Subcutaneous adipose tissue (tissue), 4 donors: ENCODE results near the gene MUC5B. TPM values are rescaled to one million over a fixed set of nuclear protein-coding genes. Genes with fewer than 3 reads are reported as not detected.

Experiments
- total RNA-seq, 4 donors: library from RNA; depleted of rRNA; stranded (reverse); fragments of >200 nt; gene quantifications; one replicate each; pipeline ENCODE4 v1.1.0, GENCODE V29; 2016
- TF ChIP-seq, protein P1 (sequence below): fragments of 450-650 bp; IDR thresholded peaks from one replicate; pipeline ENCODE4 v1.5.1; 2016; ENCODE audit warnings: low read depth, mild to moderate bottlenecking, control low read depth, antibody characterized with exemption, moderate library complexity

Gene MUC5B
- total RNA-seq, 4 donors from 2014 or later = not detected

- TF ChIP-seq, protein P1, sequence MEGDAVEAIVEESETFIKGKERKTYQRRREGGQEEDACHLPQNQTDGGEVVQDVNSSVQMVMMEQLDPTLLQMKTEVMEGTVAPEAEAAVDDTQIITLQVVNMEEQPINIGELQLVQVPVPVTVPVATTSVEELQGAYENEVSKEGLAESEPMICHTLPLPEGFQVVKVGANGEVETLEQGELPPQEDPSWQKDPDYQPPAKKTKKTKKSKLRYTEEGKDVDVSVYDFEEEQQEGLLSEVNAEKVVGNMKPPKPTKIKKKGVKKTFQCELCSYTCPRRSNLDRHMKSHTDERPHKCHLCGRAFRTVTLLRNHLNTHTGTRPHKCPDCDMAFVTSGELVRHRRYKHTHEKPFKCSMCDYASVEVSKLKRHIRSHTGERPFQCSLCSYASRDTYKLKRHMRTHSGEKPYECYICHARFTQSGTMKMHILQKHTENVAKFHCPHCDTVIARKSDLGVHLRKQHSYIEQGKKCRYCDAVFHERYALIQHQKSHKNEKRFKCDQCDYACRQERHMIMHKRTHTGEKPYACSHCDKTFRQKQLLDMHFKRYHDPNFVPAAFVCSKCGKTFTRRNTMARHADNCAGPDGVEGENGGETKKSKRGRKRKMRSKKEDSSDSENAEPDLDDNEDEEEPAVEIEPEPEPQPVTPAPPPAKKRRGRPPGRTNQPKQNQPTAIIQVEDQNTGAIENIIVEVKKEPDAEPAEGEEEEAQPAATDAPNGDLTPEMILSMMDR = no peak
Measured at GRCh38 chr11:1178201-1178885, 44.5 kb upstream of the MUC5B start.

GRCh38 chr11:1178906-1179305 is 44.0 kb upstream of the MUC5B start:
- TF ChIP-seq, protein P1 = no peak

DNA sequence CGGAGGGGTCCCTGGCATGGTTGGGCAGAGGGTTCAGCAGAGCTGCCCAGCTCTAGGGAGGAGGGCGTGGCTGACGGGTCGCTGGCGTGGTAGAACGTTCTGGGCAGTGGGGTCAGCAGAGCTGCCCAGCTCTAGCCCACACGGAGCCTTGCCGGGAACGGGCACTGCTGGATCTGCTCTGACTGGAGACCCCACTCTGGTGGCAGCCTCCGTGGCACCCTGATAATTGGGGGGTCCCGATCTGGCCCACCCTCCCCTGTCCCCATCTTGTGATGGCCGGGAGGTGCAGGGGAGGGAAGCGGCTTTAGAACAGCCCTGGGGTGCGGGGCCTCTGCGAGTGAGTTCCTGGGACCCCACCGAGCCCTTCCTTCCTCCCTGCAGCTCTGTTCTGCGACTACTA is 43.2 kb upstream of the MUC5B start:
- TF ChIP-seq, protein P1 = no peak

GRCh38 chr11:1180171-1180570 is 42.7 kb upstream of the MUC5B start:
- TF ChIP-seq, protein P1 = no peak

- TF ChIP-seq, protein P1 = no peak
Measured at GRCh38 chr11:1180947-1181391, 41.9 kb upstream of the MUC5B start.

GRCh38 chr11:1181420-1181819 is 41.4 kb upstream of the MUC5B start:
- TF ChIP-seq, protein P1 = no peak

DNA sequence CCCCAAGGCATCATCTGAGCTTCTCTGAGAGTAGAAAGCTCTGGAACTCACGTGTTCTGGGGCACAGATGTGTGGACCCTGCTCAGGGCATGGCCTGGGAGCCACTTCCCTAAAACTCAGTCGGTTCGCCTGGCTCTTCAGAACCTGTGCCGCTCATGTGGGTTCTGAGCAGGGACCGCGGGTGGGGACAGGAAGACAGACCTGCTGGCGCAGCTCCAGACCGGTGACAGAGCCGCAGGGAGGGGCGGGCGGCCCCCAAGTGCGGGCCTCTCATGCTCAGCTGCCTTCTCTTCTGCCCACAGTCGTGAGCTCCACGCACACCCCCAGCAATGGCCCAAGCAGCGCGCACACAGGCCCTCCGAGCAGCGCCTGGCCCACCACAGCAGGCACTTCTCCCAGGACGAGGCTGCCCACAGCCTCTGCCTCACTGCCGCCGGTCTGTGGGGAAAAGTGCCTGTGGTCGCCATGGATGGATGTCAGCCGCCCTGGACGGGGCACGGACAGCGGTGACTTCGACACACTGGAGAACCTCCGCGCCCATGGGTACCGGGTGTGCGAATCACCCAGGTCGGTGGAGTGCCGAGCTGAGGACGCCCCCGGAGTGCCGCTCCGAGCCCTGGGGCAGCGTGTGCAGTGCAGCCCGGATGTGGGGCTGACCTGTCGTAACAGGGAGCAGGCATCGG is 40.9 kb upstream of the MUC5B start:
- TF ChIP-seq, protein P1 = no peak
